ENCODE results near the gene SLC16A8. TPM values are rescaled to one million over a fixed set of nuclear protein-coding genes. Genes with fewer than 3 reads are reported as not detected.
A peak's percentile ranks its signal among the peaks of the same experiment; 100 is the strongest.

SLC16A8 gene
- total and polyA plus RNA-seq, 9 of the 15 experiments (the other 6 are each of a cell fraction or from before 2014, with no cell fraction given) = not detected

DNA sequence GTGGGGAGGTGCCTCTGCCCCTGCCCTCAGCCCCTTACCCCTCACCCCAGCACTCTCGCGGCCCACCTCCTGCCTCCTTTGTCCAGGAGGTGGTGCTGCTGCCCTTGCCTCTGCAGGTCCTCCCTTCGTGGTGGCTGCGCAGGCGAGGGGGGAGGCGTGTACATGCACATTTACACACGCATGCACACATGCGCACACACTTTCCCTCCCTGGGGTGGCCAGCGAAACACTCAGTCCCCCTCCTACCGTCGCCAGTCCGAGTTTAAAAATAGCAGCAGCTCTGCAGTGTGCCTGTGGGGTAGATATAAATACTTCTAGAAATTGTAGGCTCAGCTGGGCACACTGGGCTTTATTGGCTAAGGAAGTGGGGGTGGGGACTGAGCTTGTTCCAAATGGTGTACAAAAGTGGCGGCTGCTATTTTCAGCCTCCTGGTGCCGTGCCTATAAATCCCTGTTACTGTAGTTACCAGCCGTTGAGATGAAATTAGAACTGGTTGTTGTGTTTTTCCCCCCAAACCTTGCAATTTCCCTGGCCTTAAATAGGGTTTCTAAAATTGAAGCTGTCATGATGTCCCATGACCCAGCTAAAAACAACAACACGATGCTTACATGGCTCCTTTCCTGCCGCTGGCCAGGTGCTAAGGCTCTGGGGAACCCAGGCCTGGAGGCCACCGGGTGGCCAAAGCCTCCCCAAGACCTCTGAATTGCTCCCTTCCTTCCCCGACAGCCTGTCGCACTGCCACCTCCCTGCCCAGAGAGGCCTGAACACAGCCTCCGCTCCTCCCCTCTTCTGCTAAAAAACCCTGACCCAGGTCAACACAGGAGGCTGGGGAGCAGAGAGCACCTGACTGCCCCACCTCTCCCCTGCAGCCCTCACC lies 14.4 kb downstream of the SLC16A8 start:
- no peak overlapping the region for H3K27ac ChIP-seq (ENCODE audit: extremely low read depth, low read depth, low read length)
- H3K9ac ChIP-seq (ENCODE audit: insufficient read depth in 1 of 2, low read depth in 2 of 2, low read length in 2 of 2) = no peak overlapping the region; a peak in 1 of 4 replicates
- no peak overlapping the region for H3K4me3 ChIP-seq
- in situ Hi-C loops (cut with MboI) (loop anchor here (10.0 to 25.0 kb wide), 3 partner anchors 285 to 943 kb away; partner anchors contain the start of genes APOBEC3C and APOBEC3D), intact Hi-C loops (cut with micrococcal nuclease) (no loop called here)
- BruUV-seq (replicated peaks) = no TSS peak
- no peaks in the 10 kb centered on the region for H3K9me3 ChIP-seq (replicated peaks; ENCODE audit: control insufficient read depth, insufficient read depth, low read depth, low read length)
- ATAC-seq (peak; percentile 89), DNase-seq (ENCODE audit: extremely low read depth in 1 of 4, low spot score in 3 of 4) (peak; percentile 61 to 67 (median 64)), FAIRE-seq (no peak)
- H3K4me2 ChIP-seq (ENCODE audit: insufficient read depth, low read length) = no peak overlapping the region
- H3K4me1 ChIP-seq (replicated peaks in 1 of 2; ENCODE audit: control insufficient read depth in 2 of 2, insufficient read depth in 2 of 2, low read length in 2 of 2) = peaks cover 0 to 16% of the 10 kb centered on the region in 2 experiments; a peak in 2 of 5 replicates
- H4K20me1 ChIP-seq (replicated peaks; ENCODE audit: control insufficient read depth, insufficient read depth, low read length) = no peaks in the 10 kb centered on the region
- H3K79me2 ChIP-seq (ENCODE audit: control insufficient read depth, insufficient read depth, low read length) = no peaks in the 10 kb centered on the region
- H3K36me3 ChIP-seq (ENCODE audit: control insufficient read depth, insufficient read depth, low read length) = no peaks in the 10 kb centered on the region
- WGBS (ENCODE audit: insufficient coverage, low coverage, missing lambda C conversion rate) = 31% methylated on average over 16 of the region's 21 CpGs
- no peaks in the 10 kb centered on the region for H3K27me3 ChIP-seq (ENCODE audit: control insufficient read depth in 2 of 2, insufficient read depth in 2 of 2, low read length in 2 of 2)
- no peak overlapping the region for H2AFZ ChIP-seq (ENCODE audit: low read depth, low read length)
- H3K9me1 ChIP-seq (ENCODE audit: control insufficient read depth, insufficient read depth, low read length) = no peaks in the 10 kb centered on the region
- POLR2A ChIA-PET = interaction anchor here (0.6 to 0.8 kb wide), 2 partner anchors 14 to 283 kb away, joined by 3 to 4 read pairs; no protein-coding TSS in a partner anchor
- CTCF ChIA-PET (ENCODE audit: low intra/inter-chr PET ratio) = no interaction called here
- TF ChIP-seq, protein P1, sequence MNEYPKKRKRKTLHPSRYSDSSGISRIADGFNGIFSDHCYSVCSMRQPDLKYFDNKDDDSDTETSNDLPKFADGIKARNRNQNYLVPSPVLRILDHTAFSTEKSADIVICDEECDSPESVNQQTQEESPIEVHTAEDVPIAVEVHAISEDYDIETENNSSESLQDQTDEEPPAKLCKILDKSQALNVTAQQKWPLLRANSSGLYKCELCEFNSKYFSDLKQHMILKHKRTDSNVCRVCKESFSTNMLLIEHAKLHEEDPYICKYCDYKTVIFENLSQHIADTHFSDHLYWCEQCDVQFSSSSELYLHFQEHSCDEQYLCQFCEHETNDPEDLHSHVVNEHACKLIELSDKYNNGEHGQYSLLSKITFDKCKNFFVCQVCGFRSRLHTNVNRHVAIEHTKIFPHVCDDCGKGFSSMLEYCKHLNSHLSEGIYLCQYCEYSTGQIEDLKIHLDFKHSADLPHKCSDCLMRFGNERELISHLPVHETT (CRISPR knock-in tag; conservative IDR thresholded peaks at IDR 0.05 in 1 of 2, IDR thresholded peaks at IDR 0.05 in 1 of 2) = no peak
- TF ChIP-seq DDX20 (tag; IDR thresholded peaks at IDR 0.05; ENCODE audit: low read depth) (no peak), NRF1 (conservative IDR thresholded peaks at IDR 0.05 in 1 of 2, IDR thresholded peaks at IDR 0.05 in 1 of 2) (peak; percentile 74 to 78)
- TF ChIP-seq, protein P2, sequence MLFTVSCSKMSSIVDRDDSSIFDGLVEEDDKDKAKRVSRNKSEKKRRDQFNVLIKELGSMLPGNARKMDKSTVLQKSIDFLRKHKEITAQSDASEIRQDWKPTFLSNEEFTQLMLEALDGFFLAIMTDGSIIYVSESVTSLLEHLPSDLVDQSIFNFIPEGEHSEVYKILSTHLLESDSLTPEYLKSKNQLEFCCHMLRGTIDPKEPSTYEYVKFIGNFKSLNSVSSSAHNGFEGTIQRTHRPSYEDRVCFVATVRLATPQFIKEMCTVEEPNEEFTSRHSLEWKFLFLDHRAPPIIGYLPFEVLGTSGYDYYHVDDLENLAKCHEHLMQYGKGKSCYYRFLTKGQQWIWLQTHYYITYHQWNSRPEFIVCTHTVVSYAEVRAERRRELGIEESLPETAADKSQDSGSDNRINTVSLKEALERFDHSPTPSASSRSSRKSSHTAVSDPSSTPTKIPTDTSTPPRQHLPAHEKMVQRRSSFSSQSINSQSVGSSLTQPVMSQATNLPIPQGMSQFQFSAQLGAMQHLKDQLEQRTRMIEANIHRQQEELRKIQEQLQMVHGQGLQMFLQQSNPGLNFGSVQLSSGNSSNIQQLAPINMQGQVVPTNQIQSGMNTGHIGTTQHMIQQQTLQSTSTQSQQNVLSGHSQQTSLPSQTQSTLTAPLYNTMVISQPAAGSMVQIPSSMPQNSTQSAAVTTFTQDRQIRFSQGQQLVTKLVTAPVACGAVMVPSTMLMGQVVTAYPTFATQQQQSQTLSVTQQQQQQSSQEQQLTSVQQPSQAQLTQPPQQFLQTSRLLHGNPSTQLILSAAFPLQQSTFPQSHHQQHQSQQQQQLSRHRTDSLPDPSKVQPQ (CRISPR knock-in tag; IDR thresholded peaks at IDR 0.05; ENCODE audit: borderline replicate concordance) = no peak
- TF ChIP-seq, protein P3, sequence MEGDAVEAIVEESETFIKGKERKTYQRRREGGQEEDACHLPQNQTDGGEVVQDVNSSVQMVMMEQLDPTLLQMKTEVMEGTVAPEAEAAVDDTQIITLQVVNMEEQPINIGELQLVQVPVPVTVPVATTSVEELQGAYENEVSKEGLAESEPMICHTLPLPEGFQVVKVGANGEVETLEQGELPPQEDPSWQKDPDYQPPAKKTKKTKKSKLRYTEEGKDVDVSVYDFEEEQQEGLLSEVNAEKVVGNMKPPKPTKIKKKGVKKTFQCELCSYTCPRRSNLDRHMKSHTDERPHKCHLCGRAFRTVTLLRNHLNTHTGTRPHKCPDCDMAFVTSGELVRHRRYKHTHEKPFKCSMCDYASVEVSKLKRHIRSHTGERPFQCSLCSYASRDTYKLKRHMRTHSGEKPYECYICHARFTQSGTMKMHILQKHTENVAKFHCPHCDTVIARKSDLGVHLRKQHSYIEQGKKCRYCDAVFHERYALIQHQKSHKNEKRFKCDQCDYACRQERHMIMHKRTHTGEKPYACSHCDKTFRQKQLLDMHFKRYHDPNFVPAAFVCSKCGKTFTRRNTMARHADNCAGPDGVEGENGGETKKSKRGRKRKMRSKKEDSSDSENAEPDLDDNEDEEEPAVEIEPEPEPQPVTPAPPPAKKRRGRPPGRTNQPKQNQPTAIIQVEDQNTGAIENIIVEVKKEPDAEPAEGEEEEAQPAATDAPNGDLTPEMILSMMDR (IDR thresholded peaks at IDR 0.05 in 2 of 3, conservative IDR thresholded peaks at IDR 0.05 in 1 of 3; ENCODE audit: insufficient read depth in 2 of 3, low read depth in 1 of 3, low read length in 3 of 3) = peak; percentile 60 to 68 (median 66); a peak in 5 of 6 replicates
